ENCODE data around the gene NCAPD2.

DNA sequence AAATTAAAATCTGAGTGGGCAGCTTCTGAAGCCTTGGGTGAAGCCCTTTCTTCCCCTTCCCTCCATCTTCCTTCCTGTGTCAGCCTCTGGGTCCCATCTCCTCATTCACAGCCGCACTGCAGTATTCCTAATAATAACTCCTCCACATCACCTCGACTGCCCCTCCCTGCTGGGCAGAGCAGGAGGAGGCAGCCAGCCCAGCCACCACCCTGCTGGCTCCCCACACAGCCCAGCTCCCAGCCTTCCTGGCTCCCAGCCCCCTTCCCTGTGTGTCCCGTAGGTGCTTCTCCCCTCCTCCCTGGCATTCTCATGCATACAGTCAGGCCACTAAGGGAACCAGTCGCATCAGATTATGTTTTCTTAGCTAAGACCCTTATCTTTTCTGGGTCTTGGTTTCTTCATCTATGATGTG is 58.2 kb downstream of the NCAPD2 start:
- TF ChIP-seq RFX5 (IDR thresholded peaks at IDR 0.05; ENCODE audit: low read depth, low read length) (no peak), RAD21 (IDR thresholded peaks at IDR 0.05; ENCODE audit: low read length) (no peak), SMC3 (IDR thresholded peaks at IDR 0.05; ENCODE audit: low read depth, low read length) (no peak), ELK1 (IDR thresholded peaks at IDR 0.05; ENCODE audit: borderline replicate concordance, low read depth, low read length) (no peak)
- TF ChIP-seq, protein P1, sequence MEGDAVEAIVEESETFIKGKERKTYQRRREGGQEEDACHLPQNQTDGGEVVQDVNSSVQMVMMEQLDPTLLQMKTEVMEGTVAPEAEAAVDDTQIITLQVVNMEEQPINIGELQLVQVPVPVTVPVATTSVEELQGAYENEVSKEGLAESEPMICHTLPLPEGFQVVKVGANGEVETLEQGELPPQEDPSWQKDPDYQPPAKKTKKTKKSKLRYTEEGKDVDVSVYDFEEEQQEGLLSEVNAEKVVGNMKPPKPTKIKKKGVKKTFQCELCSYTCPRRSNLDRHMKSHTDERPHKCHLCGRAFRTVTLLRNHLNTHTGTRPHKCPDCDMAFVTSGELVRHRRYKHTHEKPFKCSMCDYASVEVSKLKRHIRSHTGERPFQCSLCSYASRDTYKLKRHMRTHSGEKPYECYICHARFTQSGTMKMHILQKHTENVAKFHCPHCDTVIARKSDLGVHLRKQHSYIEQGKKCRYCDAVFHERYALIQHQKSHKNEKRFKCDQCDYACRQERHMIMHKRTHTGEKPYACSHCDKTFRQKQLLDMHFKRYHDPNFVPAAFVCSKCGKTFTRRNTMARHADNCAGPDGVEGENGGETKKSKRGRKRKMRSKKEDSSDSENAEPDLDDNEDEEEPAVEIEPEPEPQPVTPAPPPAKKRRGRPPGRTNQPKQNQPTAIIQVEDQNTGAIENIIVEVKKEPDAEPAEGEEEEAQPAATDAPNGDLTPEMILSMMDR (conservative IDR thresholded peaks at IDR 0.05; ENCODE audit: low read depth, low read length): no peak
